ENCODE results near the gene PPM1L.

PPM1L gene

DNA sequence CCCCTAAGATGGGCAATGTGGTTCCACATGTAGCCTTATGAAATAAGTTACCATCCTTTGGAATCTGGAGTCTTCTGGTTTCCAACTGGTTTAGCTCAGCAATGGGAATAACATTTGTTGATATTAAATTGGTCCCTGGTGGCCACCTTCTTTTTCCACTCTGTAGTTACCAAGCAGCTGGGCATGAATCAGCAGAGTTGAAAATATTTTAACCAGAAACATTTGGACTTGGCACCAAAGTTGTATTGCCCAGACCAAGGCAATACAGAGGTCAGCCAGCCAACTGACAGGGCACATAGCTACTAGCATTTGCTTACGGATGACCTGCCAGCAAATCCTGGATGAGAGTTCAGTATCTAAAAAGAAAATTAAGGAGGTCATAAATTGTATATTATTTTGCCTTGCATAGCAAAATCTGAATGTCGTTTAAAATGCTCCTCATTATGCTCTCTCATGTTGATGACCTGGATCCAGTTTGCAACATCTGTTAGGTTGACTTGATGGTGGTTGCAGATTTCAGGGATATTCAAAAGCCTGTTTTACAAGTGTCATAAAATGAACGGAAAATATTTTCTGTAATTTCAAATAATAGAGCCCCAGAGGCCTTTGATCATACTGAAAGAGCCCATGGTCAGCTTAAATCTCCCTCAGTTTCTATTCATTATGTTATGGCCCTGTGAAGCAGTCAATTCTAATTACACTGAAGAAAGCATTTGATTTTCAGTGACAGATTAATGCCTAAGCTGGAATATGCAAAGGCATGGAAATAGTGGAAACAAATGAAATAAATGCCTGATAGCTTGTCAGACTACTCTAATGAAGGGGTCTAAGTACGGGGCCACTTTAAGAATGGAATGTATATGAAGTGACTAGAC, 54.6 kb downstream of the PPM1L start:
- no peak for DNase-seq

GRCh38 chr3:160811237-160811548, 55.2 kb downstream of the PPM1L start:
- DNase-seq, result no peak

DNA sequence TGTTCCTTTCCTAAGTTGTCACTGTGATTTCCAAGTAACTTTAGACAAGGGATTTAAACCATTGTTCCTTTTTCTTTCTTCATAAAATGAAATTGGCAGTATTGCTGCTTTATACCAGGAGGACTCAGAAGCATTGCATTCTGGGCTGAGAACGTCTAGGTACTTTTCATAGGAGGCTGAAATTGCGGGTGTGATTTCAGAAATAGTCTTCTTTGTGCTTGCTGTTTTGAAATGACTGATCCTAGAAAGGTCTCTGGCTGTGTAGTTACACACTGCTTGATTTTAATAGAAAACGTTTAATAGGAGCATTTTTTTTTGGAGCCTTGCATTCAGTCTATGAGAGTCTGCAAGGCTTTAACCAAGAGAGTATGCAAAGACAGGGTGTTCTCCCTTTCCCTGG, 56.3 kb downstream of the PPM1L start:
- no peak for DNase-seq

GRCh38 chr3:160815280-160815679, 59.2 kb downstream of the PPM1L start:
- DNase-seq, result no peak

GRCh38 chr3:160820022-160820421, 64.0 kb downstream of the PPM1L start:
- DNase-seq, result no peak

DNA sequence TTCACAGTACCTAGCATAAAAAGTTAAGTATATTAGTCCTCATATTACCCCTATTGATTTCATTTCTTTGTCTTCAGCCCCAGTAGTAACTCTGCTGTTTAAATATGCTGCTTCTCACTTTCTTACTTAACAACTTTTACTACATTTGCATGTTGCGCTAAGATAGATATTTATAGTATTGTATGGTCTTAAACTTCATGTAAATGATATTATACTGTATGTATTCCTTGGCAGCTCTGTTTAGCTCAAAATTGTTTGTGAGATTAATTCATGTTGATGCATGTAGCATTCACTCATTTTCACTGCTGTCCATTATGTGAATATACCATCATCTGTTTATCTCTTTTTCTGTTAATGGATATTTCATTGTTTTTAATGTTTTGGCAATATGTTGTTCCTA, 64.4 kb downstream of the PPM1L start:
- no peak for DNase-seq

DNA sequence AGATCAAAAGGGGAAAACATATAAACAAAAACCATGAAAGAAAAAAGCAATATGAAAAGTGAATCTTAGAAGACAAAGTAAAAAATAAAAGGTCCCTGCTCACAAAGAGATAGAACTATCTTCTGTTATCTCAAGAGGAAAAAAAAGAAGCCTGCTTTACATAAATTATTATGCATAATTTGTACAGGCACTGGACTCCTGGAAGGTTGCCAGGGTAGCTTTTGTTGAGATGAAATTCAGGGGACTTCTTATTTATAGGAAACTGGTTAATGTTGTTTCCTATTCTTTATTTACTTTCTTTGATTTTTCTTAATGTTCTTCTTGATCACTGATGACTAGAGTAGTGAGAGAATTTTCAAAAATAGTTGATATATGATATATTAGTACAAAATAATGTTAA, 66.9 kb downstream of the PPM1L start:
- DNase-seq, result no peak

DNA sequence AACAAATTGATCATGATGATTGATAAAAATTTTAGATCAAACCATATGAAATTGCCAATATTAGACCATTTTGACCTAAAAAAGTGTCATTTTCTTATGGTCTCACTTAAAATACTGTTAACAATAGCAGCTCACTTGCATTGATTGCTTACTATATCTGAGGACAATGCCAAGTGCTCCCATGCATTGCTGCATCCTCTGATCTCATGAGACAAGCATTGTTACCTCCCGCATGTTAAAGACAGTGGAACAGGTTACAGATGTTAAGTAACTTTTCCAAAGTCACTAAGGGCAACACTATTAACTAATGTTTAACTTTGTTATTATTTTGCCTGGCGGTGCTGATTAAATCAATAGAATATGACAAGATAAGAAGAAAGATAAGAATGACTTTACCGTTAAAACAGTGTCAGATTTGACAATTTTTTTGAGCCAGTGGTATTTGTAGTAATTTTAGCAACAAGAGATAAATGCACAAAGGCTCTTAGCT, 69.3 kb downstream of the PPM1L start:
- DNase-seq, result no peak

GRCh38 chr3:160826408-160826807, 70.4 kb downstream of the PPM1L start:
- no peak for DNase-seq

- no peak for DNase-seq
Measured at GRCh38 chr3:160826991-160827390, 71.0 kb downstream of the PPM1L start.

GRCh38 chr3:160827516-160827915, 71.5 kb downstream of the PPM1L start:
- no peak for DNase-seq

DNA sequence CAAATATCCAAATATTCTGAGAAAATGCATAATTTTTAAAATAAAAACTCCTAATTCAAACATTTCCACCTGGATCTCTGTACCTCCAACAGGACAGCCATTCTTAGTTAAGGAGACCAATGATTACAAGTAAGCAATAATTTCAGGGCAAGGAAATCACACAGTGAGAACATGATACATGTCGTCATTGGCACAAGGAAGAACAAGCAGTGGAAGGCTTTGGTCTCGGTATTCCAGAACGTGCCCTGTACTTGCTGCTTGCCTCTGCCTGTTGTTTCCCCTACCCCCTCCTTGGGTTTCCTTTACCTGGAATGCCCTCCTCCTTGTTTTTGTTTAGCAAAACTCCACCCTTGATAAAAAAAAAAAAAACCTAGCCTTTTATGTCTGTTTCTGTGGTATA, 72.8 kb downstream of the PPM1L start:
- DNase-seq, result no peak

DNA sequence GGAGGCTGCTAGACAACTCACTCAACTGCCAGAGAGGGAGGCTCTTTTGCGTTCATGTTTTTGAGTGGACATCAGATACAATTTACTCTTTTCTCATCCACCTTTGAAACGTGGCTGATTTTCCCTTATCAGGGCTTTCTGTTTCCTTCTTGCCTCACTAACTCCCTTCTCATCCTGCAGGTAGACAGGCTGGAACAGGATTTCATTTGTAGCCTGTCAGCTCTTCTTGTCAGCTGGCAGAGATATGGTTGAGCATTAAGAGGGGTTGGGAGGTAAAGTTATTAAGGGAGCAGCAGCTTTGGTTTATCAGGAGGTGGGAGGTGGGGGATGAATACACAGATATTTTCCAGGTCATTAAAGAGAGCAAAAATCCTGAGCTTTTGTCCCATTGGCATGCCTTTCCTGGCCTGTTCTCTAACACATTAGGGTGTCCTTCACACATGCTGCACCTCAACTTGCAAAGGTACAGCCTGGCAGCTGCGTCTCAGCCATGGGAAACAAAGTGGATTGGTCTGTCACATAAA, 73.5 kb downstream of the PPM1L start:
- DNase-seq, result no peak

GRCh38 chr3:160830796-160831195, 74.8 kb downstream of the PPM1L start:
- no peak for DNase-seq

DNA sequence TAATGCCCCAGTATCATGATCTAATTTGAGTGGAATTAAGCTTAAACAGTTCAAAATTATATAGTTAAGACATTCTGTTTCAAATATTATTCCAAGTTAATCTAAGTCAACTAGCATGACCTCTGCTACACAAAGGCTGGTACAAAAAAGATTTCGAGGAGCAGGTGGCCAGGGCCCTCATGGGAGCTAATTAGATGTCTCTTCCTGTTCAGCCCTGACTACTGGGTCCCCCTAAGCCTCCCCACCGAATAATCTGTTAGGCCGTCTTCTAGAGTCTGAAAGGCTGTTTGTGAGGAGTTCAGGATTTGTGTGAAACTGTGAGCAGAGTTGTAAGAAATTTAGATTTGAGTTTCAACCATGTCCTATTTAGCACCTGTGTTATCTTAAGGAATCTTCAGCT, 75.4 kb downstream of the PPM1L start:
- DNase-seq, result no peak

DNA sequence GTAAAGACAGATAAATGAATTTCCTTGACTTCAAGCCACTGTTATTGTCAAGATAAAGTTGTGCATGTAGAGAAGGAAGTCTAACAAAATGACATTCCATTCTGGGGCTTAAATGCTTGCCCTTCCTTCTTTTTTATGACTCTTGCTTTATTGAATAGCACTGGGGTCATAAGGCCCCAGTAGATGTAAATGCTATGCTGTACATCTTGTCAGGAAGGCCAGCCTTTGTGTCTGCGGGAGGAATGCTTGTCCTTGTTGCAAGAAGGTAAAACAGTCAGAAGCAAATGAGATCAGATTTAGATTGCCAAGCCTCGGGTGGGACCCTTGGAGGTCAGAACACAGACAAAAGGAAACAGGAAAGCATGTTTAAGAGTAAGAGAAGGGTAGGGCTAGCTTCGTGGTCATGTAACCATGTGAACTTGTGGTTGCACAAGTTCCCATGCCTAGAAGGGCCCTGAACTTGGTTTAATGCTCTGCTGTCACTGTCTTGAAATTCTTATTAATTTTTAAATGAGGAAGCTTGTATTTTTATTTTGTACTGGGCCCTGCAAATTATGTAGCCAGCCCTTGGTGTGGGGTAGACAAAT, 81.5 kb downstream of the PPM1L start:
- no peak for DNase-seq

GRCh38 chr3:160840590-160840989, 84.6 kb downstream of the PPM1L start:
- DNase-seq, result no peak

- no peak for DNase-seq
Measured at GRCh38 chr3:160841455-160841854, 85.4 kb downstream of the PPM1L start.

GRCh38 chr3:160842021-160843005, 86.3 kb downstream of the PPM1L start:
- no peak for DNase-seq

DNA sequence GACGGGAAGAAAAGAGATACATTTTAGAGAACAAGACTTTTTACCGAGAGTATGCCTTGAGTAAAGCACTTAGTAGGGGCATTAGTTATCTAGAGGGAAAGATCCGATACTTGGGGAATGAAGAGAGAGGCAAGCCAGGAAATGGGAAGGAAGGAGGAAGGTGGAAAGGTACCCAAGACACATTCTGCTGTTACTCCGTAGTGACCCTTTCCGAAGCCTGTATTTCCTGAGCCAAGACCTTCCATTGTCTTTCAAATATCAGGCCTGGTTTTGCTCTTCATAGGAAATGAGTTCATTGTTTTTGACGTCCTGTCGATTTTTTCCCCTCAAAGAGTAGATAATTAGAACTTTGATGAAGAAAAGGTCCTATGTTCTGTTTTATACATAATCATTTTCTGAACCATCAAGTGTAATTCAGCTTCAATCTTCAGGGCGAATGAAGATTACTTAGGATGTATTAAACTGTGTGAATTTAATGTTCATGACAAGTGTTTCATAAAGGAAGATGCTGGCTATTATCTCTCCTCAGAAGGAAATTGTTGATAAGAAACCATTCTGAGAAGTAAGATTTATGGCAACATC, 95.7 kb downstream of the PPM1L start:
- DNase-seq, result no peak

GRCh38 chr3:160852856-160853255, 96.8 kb downstream of the PPM1L start:
- no peak for DNase-seq

GRCh38 chr3:160856450-160856849, 100.4 kb downstream of the PPM1L start:
- DNase-seq, result no peak
